SK-N-SH treated with all-trans-retinoic acid at 6 μM for 48 hours (cell line): ENCODE results near the gene STIL.
"Not testable (repeated sequence)": the region's sequence is repeated elsewhere in the genome, so short reads cannot be mapped to it uniquely, and the experiment has no call there.

ENCODE experiments used
- ATAC-seq: fragments of 200-7000 bp; cut with Tn5 transposase; 3 replicates; pipeline ENCODE4 v1.9.1; 2020; ENCODE audit warnings: mild to moderate bottlenecking, moderate library complexity
- ARNTL ChIP-seq: fragments of 450-650 bp; formaldehyde crosslinking; IDR thresholded peaks from 2 replicates; pipeline ENCODE4 v1.5.0; 2020; ENCODE audit warnings: low read depth, mild to moderate bottlenecking, moderate library complexity, borderline replicate concordance
- BACH2 ChIP-seq: fragments of 250-450 bp; sonication (Bioruptor Pico); IDR thresholded peaks from 2 replicates; pipeline ENCODE4 v1.9.0; 2021; ENCODE audit warnings: mild to moderate bottlenecking, borderline replicate concordance
- CREB5 ChIP-seq: fragments of 250-450 bp; sonication (Bioruptor Pico); IDR thresholded peaks from 2 replicates; pipeline ENCODE4 v1.5.1; 2020; ENCODE audit warnings: low read depth, mild to moderate bottlenecking, moderate library complexity
- CSDC2 ChIP-seq: fragments of 250-450 bp; sonication (Bioruptor Pico); IDR thresholded peaks from 2 replicates; pipeline ENCODE4 v1.5.0; 2020; ENCODE audit warnings: mild to moderate bottlenecking, moderate library complexity
- CSRNP3 ChIP-seq: fragments of 250-450 bp; sonication (Bioruptor Pico); IDR thresholded peaks from 2 replicates; pipeline ENCODE4 v1.5.1; 2021; ENCODE audit warnings: mild to moderate bottlenecking, moderate library complexity
- ESRRG ChIP-seq: fragments of 250-450 bp; sonication (Bioruptor Pico); IDR thresholded peaks from 2 replicates; pipeline ENCODE4 v1.6.1; 2021; ENCODE audit warnings: mild to moderate bottlenecking
- GLIS3 ChIP-seq: fragments of 250-450 bp; sonication (Bioruptor Pico); IDR thresholded peaks from 2 replicates; pipeline ENCODE4 v1.5.0; 2020; ENCODE audit warnings: mild to moderate bottlenecking, moderate library complexity
- ISL1 ChIP-seq: fragments of 250-450 bp; sonication (Bioruptor Pico); IDR thresholded peaks from 2 replicates; pipeline ENCODE4 v2.1.2; 2022; ENCODE audit warnings: mild to moderate bottlenecking, moderate library complexity
- OSR1 ChIP-seq: fragments of 250-450 bp; sonication (Bioruptor Pico); IDR thresholded peaks from 2 replicates; pipeline ENCODE4 v1.8.0; 2022; ENCODE audit warnings: moderate library complexity, mild to moderate bottlenecking, inconsistent platforms
- PATZ1 ChIP-seq: fragments of 250-450 bp; sonication (Bioruptor Pico); IDR thresholded peaks from 2 replicates; pipeline ENCODE4 v1.8.0; 2020; ENCODE audit warnings: mild to moderate bottlenecking, moderate library complexity, borderline replicate concordance
- POU6F1 ChIP-seq: fragments of 250-450 bp; sonication (Bioruptor Pico); IDR thresholded peaks from 2 replicates; pipeline ENCODE4 v1.8.0; 2021; ENCODE audit warnings: low read depth, mild to moderate bottlenecking, moderate library complexity, borderline replicate concordance
- PPARA ChIP-seq: fragments of 250-450 bp; sonication (Bioruptor Pico); IDR thresholded peaks from 2 replicates; pipeline ENCODE4 v1.5.0; 2020; ENCODE audit warnings: mild to moderate bottlenecking, borderline replicate concordance
- RARB ChIP-seq: fragments of 250-450 bp; sonication (Bioruptor Pico); IDR thresholded peaks from 2 replicates; pipeline ENCODE4 v1.8.0; 2021; ENCODE audit warnings: mild to moderate bottlenecking, moderate library complexity
- SNAI2 ChIP-seq: fragments of 250-450 bp; sonication (Bioruptor Pico); IDR thresholded peaks from 2 replicates; pipeline ENCODE4 v1.5.0; 2020; ENCODE audit warnings: mild to moderate bottlenecking, moderate library complexity
- TOX ChIP-seq: fragments of 250-450 bp; sonication (Bioruptor Pico); IDR thresholded peaks from 2 replicates; pipeline ENCODE4 v1.8.0; 2021; ENCODE audit warnings: mild to moderate bottlenecking, moderate library complexity, borderline replicate concordance
- TSHZ2 ChIP-seq: fragments of 250-450 bp; sonication (Bioruptor Pico); IDR thresholded peaks from 2 replicates; pipeline ENCODE4 v1.5.0; 2020; ENCODE audit warnings: mild to moderate bottlenecking, moderate library complexity
- ZC3H10 ChIP-seq: fragments of 250-450 bp; sonication (Bioruptor Pico); IDR thresholded peaks from 2 replicates; pipeline ENCODE4 v1.5.1; 2021; ENCODE audit warnings: mild to moderate bottlenecking, moderate library complexity
- ZFP3 ChIP-seq: fragments of 250-450 bp; sonication (Bioruptor Pico); IDR thresholded peaks from 2 replicates; pipeline ENCODE4 v1.5.0; 2020; ENCODE audit warnings: mild to moderate bottlenecking, moderate library complexity
- ZFP30 ChIP-seq: fragments of 450-650 bp; formaldehyde crosslinking; IDR thresholded peaks from 2 replicates; pipeline ENCODE4 v1.5.0; 2022; ENCODE audit warnings: mild to moderate bottlenecking, moderate library complexity
- ZNF565 ChIP-seq: fragments of 450-650 bp; formaldehyde crosslinking; conservative IDR thresholded peaks from 2 replicates; pipeline ENCODE4 v1.5.0; 2020; ENCODE audit warnings: low read depth, mild to moderate bottlenecking, moderate library complexity
- ZNF70 ChIP-seq: fragments of 450-650 bp; formaldehyde crosslinking; IDR thresholded peaks from 2 replicates; pipeline ENCODE4 v1.5.0; 2020; ENCODE audit warnings: mild to moderate bottlenecking, moderate library complexity
- ZNF8 ChIP-seq: fragments of 450-650 bp; formaldehyde crosslinking; IDR thresholded peaks from 2 replicates; pipeline ENCODE4 v1.5.0; 2020; ENCODE audit warnings: mild to moderate bottlenecking, moderate library complexity

Gene STIL

GRCh38 chr1:47298025-47298699, 15.8 kb downstream of the STIL start:
- no peak for ATAC-seq
- TF ChIP-seq RARB (CRISPR knock-in tag) (no peak), CREB5 (CRISPR knock-in tag) (no peak), ZNF8 (CRISPR knock-in tag) (no peak), TSHZ2 (CRISPR knock-in tag) (no peak), PPARA (no peak), BACH2 (CRISPR knock-in tag) (no peak), TOX (CRISPR knock-in tag) (no peak), POU6F1 (CRISPR knock-in tag) (no peak), ZNF565 (CRISPR knock-in tag) (no peak), ARNTL (no peak), ZFP3 (CRISPR knock-in tag) (no peak), CSDC2 (CRISPR knock-in tag) (no peak), ZNF70 (CRISPR knock-in tag) (no peak), GLIS3 (CRISPR knock-in tag) (no peak), OSR1 (CRISPR knock-in tag) (no peak), CSRNP3 (CRISPR knock-in tag) (no peak), ISL1 (CRISPR knock-in tag) (no peak), ZC3H10 (CRISPR knock-in tag) (no peak), ZFP30 (no peak)

GRCh38 chr1:47295579-47295978, 18.4 kb downstream of the STIL start:
- ATAC-seq: no peak
- no peak for TF ChIP-seq ZNF565 (CRISPR knock-in tag)
- TF ChIP-seq OSR1 (CRISPR knock-in tag): no peak
- no peak for TF ChIP-seq GLIS3 (CRISPR knock-in tag)
- no peak for TF ChIP-seq PATZ1 (CRISPR knock-in tag)
- no peak for TF ChIP-seq POU6F1 (CRISPR knock-in tag)
- TF ChIP-seq ARNTL: no peak
- TF ChIP-seq TOX (CRISPR knock-in tag): no peak
- TF ChIP-seq ZFP30: no peak
- no peak for TF ChIP-seq SNAI2 (CRISPR knock-in tag)
- TF ChIP-seq ESRRG (CRISPR knock-in tag): no peak
- no peak for TF ChIP-seq ZFP3 (CRISPR knock-in tag)
- TF ChIP-seq CSDC2 (CRISPR knock-in tag): no peak
- no peak for TF ChIP-seq ISL1 (CRISPR knock-in tag)
- TF ChIP-seq CREB5 (CRISPR knock-in tag): no peak
- no peak for TF ChIP-seq ZNF8 (CRISPR knock-in tag)

- ATAC-seq: not testable (repeated sequence)
These were observed 19.1 kb downstream of the STIL start for GRCh38 chr1:47294863-47295262.

- ATAC-seq: not testable (repeated sequence)
These were observed 25.8 kb downstream of the STIL start for GRCh38 chr1:47288116-47288515.
